DOHH2 (cell line): ENCODE measurements around the gene RTRAF.

ENCODE experiments used
- H3F3A ChIP-seq: fragments of 200-600 bp; sonication (generic), shearing (Covaris generic); 2 replicates; pipeline ENCODE4 v1.6.0; 2016; ENCODE audit warnings: antibody characterized with exemption, mild to moderate bottlenecking; ENCODE audit not compliant: control insufficient read depth, insufficient read depth
- H3K27ac ChIP-seq: fragments of 200-600 bp; sonication (generic); 2 replicates; pipeline ENCODE4 v1.5.1; 2014; ENCODE audit warnings: low read depth, mild to moderate bottlenecking, low read length, moderate library complexity
- H3K27me3 ChIP-seq: fragments of 200-600 bp; sonication (generic); 2 replicates; pipeline ENCODE4 v1.6.1; 2014; ENCODE audit warnings: mild to moderate bottlenecking, low read length, mixed read lengths; ENCODE audit not compliant: control insufficient read depth
- H3K36me3 ChIP-seq: fragments of 200-600 bp; sonication (generic); 2 replicates; pipeline ENCODE4 v1.6.1; 2014; ENCODE audit warnings: mild to moderate bottlenecking, low read length, moderate library complexity, mixed read lengths; ENCODE audit not compliant: control insufficient read depth
- H3K4me1 ChIP-seq: fragments of 200-600 bp; sonication (generic); 2 replicates; pipeline ENCODE4 v1.6.1; 2014; ENCODE audit warnings: mild to moderate bottlenecking, low read length, mixed read lengths; ENCODE audit not compliant: control insufficient read depth
- H3K4me2 ChIP-seq: fragments of 200-600 bp; sonication (generic); 2 replicates; pipeline ENCODE4 v1.6.0; 2014; ENCODE audit warnings: mild to moderate bottlenecking, low read length, moderate library complexity
- H3K4me3 ChIP-seq: fragments of 200-600 bp; sonication (generic); 2 replicates; pipeline ENCODE4 v1.5.1; 2014; ENCODE audit warnings: mild to moderate bottlenecking, low read length, mixed read lengths
- H3K79me2 ChIP-seq: fragments of 200-600 bp; sonication (generic); 2 replicates; pipeline ENCODE4 v1.6.1; 2014; ENCODE audit warnings: mild to moderate bottlenecking, low read length, mixed read lengths; ENCODE audit not compliant: control insufficient read depth
- H3K9me2 ChIP-seq: fragments of 200-600 bp; sonication (generic); replicated peaks from 2 replicates; pipeline ENCODE4 v1.6.1; 2014; ENCODE audit warnings: mild to moderate bottlenecking, low read length, mixed read lengths; ENCODE audit not compliant: control insufficient read depth
- H3K9me3 ChIP-seq: fragments of 200-600 bp; sonication (generic); 2 replicates; pipeline ENCODE4 v1.6.1; 2014; ENCODE audit warnings: antibody characterized with exemption, low read length, mixed read lengths; ENCODE audit not compliant: control insufficient read depth, insufficient read depth
- H4K20me1 ChIP-seq: fragments of 200-600 bp; sonication (generic); 2 replicates; pipeline ENCODE4 v1.6.0; 2014; ENCODE audit warnings: low read depth, mild to moderate bottlenecking, antibody characterized with exemption, low read length, moderate library complexity; ENCODE audit not compliant: control insufficient read depth, insufficient read depth
- CTCF ChIP-seq: fragments of 200-600 bp; sonication (generic); IDR thresholded peaks from one replicate; pipeline ENCODE4 v1.5.1; 2014; ENCODE audit warnings: antibody characterized with exemption, mild to moderate bottlenecking, low read depth, low read length; ENCODE audit not compliant: poor library complexity, severe bottlenecking
- EZH2phosphoT487 ChIP-seq: fragments of 200-600 bp; sonication (generic); IDR thresholded peaks from 2 replicates; pipeline ENCODE4 v1.6.1; 2017; ENCODE audit warnings: borderline replicate concordance, mild to moderate bottlenecking, antibody characterized with exemption, low read length, moderate library complexity, mixed read lengths

Gene RTRAF

GRCh38 chr14:52048116-52048515, 58.8 kb downstream of the RTRAF start:
- no peaks in the 10 kb centered on the region for H3K79me2 ChIP-seq
- H4K20me1 ChIP-seq: no peaks in the 10 kb centered on the region
- no peaks in the 10 kb centered on the region for H3K9me2 ChIP-seq
- peaks cover 12% of the 10 kb centered on the region for H3K27me3 ChIP-seq
- no peak overlapping the region for H3K27ac ChIP-seq
- H3K4me1 ChIP-seq: no peaks in the 10 kb centered on the region
- no peaks in the 10 kb centered on the region for H3K36me3 ChIP-seq
- no peak for TF ChIP-seq EZH2phosphoT487
- no peak for TF ChIP-seq CTCF
- no peak overlapping the region for H3K4me2 ChIP-seq
- H3K4me3 ChIP-seq: no peak overlapping the region
- H3K9me3 ChIP-seq: no peaks in the 10 kb centered on the region
- H3F3A ChIP-seq: no peaks in the 10 kb centered on the region

- no peaks in the 10 kb centered on the region for H3K36me3 ChIP-seq
- no peaks in the 10 kb centered on the region for H3K79me2 ChIP-seq
- H3K9me3 ChIP-seq: no peaks in the 10 kb centered on the region
- H4K20me1 ChIP-seq: no peaks in the 10 kb centered on the region
- no peak overlapping the region for H3K27ac ChIP-seq
- no peaks in the 10 kb centered on the region for H3K4me1 ChIP-seq
- H3K4me3 ChIP-seq: no peak overlapping the region
- no peaks in the 10 kb centered on the region for H3K9me2 ChIP-seq
- no peak overlapping the region for H3K4me2 ChIP-seq
- no peak for TF ChIP-seq EZH2phosphoT487
- TF ChIP-seq CTCF: no peak
- H3K27me3 ChIP-seq: peaks cover 10% of the 10 kb centered on the region
- H3F3A ChIP-seq: no peaks in the 10 kb centered on the region
Measured at GRCh38 chr14:52048641-52049204, 59.4 kb downstream of the RTRAF start.

GRCh38 chr14:52049271-52049670, 59.9 kb downstream of the RTRAF start:
- no peak overlapping the region for H3K4me3 ChIP-seq
- H4K20me1 ChIP-seq: no peaks in the 10 kb centered on the region
- no peak overlapping the region for H3K4me2 ChIP-seq
- no peak overlapping the region for H3K27ac ChIP-seq
- no peaks in the 10 kb centered on the region for H3F3A ChIP-seq
- H3K79me2 ChIP-seq: no peaks in the 10 kb centered on the region
- no peaks in the 10 kb centered on the region for H3K4me1 ChIP-seq
- TF ChIP-seq EZH2phosphoT487: no peak
- H3K36me3 ChIP-seq: no peaks in the 10 kb centered on the region
- H3K9me2 ChIP-seq: no peaks in the 10 kb centered on the region
- H3K9me3 ChIP-seq: no peaks in the 10 kb centered on the region
- H3K27me3 ChIP-seq: peaks cover 7% of the 10 kb centered on the region; the same call in 1 of the 2 replicates

GRCh38 chr14:52049721-52050588, 60.6 kb downstream of the RTRAF start:
- Histone ChIP-seq H3K27ac (no peak overlapping the region), H3K4me1 (no peaks in the 10 kb centered on the region), H3F3A (no peaks in the 10 kb centered on the region), H3K27me3 (peaks cover 5% of the 10 kb centered on the region; the same call in 1 of the 2 replicates), H3K79me2 (no peaks in the 10 kb centered on the region), H3K4me3 (no peak overlapping the region), H3K4me2 (no peak overlapping the region), H4K20me1 (no peaks in the 10 kb centered on the region), H3K9me3 (no peaks in the 10 kb centered on the region), H3K9me2 (no peaks in the 10 kb centered on the region), H3K36me3 (no peaks in the 10 kb centered on the region)
- no peak for TF ChIP-seq CTCF
- no peak for TF ChIP-seq EZH2phosphoT487
